Measurements from ENCODE around the gene COL9A2.

Gene COL9A2

GRCh38 chr1:40316595-40317393, at the start of gene COL9A2:
COL9A2 (minus strand) TSS chr1:40317286; CDS start chr1:40317197, 89 bp downstream.
- Histone ChIP-seq H3K9ac (ENCODE audit: low read length) (peak within 1 kb of the TSS; percentile 56), H3K4me3 (ENCODE audit: low read length) (peak within 1 kb of the TSS; percentile 68), H3K27me3 (ENCODE audit: control insufficient read depth, insufficient read depth, low read length) (peaks cover 21% of the 10 kb centered on the region), H3K27ac (ENCODE audit: low read depth, low read length) (no peak within 1 kb of the TSS), H3K36me3 (ENCODE audit: control insufficient read depth, insufficient read depth, low read length) (no peaks in the 10 kb centered on the region), H3K4me1 (ENCODE audit: control insufficient read depth, insufficient read depth, low read length) (no peaks in the 10 kb centered on the region)

- no peak overlapping the region for H3K27ac ChIP-seq (ENCODE audit: low read depth, low read length)
- no peaks in the 10 kb centered on the region for H3K36me3 ChIP-seq (ENCODE audit: control insufficient read depth, insufficient read depth, low read length)
- H3K9ac ChIP-seq (ENCODE audit: low read length), result no peak overlapping the region
- no peak overlapping the region for H3K4me3 ChIP-seq (ENCODE audit: low read length)
- H3K4me1 ChIP-seq (ENCODE audit: control insufficient read depth, insufficient read depth, low read length), result no peaks in the 10 kb centered on the region
- H3K27me3 ChIP-seq (ENCODE audit: control insufficient read depth, insufficient read depth, low read length), result no peaks in the 10 kb centered on the region
Measured at GRCh38 chr1:40363721-40364120, 46.6 kb upstream of the COL9A2 start.

- Histone ChIP-seq H3K27ac (ENCODE audit: low read depth, low read length) (no peak overlapping the region), H3K4me1 (ENCODE audit: control insufficient read depth, insufficient read depth, low read length) (no peaks in the 10 kb centered on the region), H3K36me3 (ENCODE audit: control insufficient read depth, insufficient read depth, low read length) (no peaks in the 10 kb centered on the region), H3K9ac (ENCODE audit: low read length) (no peak overlapping the region), H3K4me3 (ENCODE audit: low read length) (no peak overlapping the region), H3K27me3 (ENCODE audit: control insufficient read depth, insufficient read depth, low read length) (no peaks in the 10 kb centered on the region)
Measured at GRCh38 chr1:40362699-40363098, 45.6 kb upstream of the COL9A2 start.

GRCh38 chr1:40362199-40362598, 45.1 kb upstream of the COL9A2 start:
- Histone ChIP-seq H3K27ac (ENCODE audit: low read depth, low read length) (no peak overlapping the region), H3K4me3 (ENCODE audit: low read length) (no peak overlapping the region), H3K9ac (ENCODE audit: low read length) (no peak overlapping the region)

GRCh38 chr1:40361637-40362036, 44.6 kb upstream of the COL9A2 start:
- no peaks in the 10 kb centered on the region for H3K36me3 ChIP-seq (ENCODE audit: control insufficient read depth, insufficient read depth, low read length)
- H3K4me1 ChIP-seq (ENCODE audit: control insufficient read depth, insufficient read depth, low read length), result no peaks in the 10 kb centered on the region
- no peak overlapping the region for H3K27ac ChIP-seq (ENCODE audit: low read depth, low read length)
- no peak overlapping the region for H3K4me3 ChIP-seq (ENCODE audit: low read length)
- no peak overlapping the region for H3K9ac ChIP-seq (ENCODE audit: low read length)
- no peaks in the 10 kb centered on the region for H3K27me3 ChIP-seq (ENCODE audit: control insufficient read depth, insufficient read depth, low read length)

More at GRCh38 chr1:40362199-40362598, 45.1 kb upstream of the COL9A2 start:
- H3K27me3 ChIP-seq (ENCODE audit: control insufficient read depth, insufficient read depth, low read length), result no peaks in the 10 kb centered on the region
- H3K4me1 ChIP-seq (ENCODE audit: control insufficient read depth, insufficient read depth, low read length), result no peaks in the 10 kb centered on the region
- H3K36me3 ChIP-seq (ENCODE audit: control insufficient read depth, insufficient read depth, low read length), result no peaks in the 10 kb centered on the region

- Histone ChIP-seq H3K36me3 (ENCODE audit: control insufficient read depth, insufficient read depth, low read length) (no peaks in the 10 kb centered on the region), H3K27ac (ENCODE audit: low read depth, low read length) (no peak overlapping the region), H3K4me1 (ENCODE audit: control insufficient read depth, insufficient read depth, low read length) (no peaks in the 10 kb centered on the region), H3K27me3 (ENCODE audit: control insufficient read depth, insufficient read depth, low read length) (no peaks in the 10 kb centered on the region), H3K4me3 (ENCODE audit: low read length) (no peak overlapping the region), H3K9ac (ENCODE audit: low read length) (no peak overlapping the region)
Measured at GRCh38 chr1:40361201-40361600, 44.1 kb upstream of the COL9A2 start.

GRCh38 chr1:40360631-40361030, 43.5 kb upstream of the COL9A2 start:
- H3K9ac ChIP-seq (ENCODE audit: low read length), result no peak overlapping the region
- no peak overlapping the region for H3K4me3 ChIP-seq (ENCODE audit: low read length)
- no peaks in the 10 kb centered on the region for H3K27me3 ChIP-seq (ENCODE audit: control insufficient read depth, insufficient read depth, low read length)
- H3K27ac ChIP-seq (ENCODE audit: low read depth, low read length), result no peak overlapping the region
- no peaks in the 10 kb centered on the region for H3K4me1 ChIP-seq (ENCODE audit: control insufficient read depth, insufficient read depth, low read length)
- no peaks in the 10 kb centered on the region for H3K36me3 ChIP-seq (ENCODE audit: control insufficient read depth, insufficient read depth, low read length)

GRCh38 chr1:40357625-40358024, 40.5 kb upstream of the COL9A2 start:
- H3K27ac ChIP-seq (ENCODE audit: low read depth, low read length), result no peak overlapping the region
- H3K4me3 ChIP-seq (ENCODE audit: low read length), result no peak overlapping the region
- H3K27me3 ChIP-seq (ENCODE audit: control insufficient read depth, insufficient read depth, low read length), result no peaks in the 10 kb centered on the region
- no peaks in the 10 kb centered on the region for H3K4me1 ChIP-seq (ENCODE audit: control insufficient read depth, insufficient read depth, low read length)
- no peaks in the 10 kb centered on the region for H3K36me3 ChIP-seq (ENCODE audit: control insufficient read depth, insufficient read depth, low read length)
- H3K9ac ChIP-seq (ENCODE audit: low read length), result no peak overlapping the region

- H3K36me3 ChIP-seq (ENCODE audit: control insufficient read depth, insufficient read depth, low read length), result no peaks in the 10 kb centered on the region
Measured at GRCh38 chr1:40353082-40353481, 36.0 kb upstream of the COL9A2 start.

GRCh38 chr1:40352126-40352525, 35.0 kb upstream of the COL9A2 start:
- Histone ChIP-seq H3K36me3 (ENCODE audit: control insufficient read depth, insufficient read depth, low read length) (no peaks in the 10 kb centered on the region), H3K4me3 (ENCODE audit: low read length) (no peak overlapping the region), H3K9ac (ENCODE audit: low read length) (no peak overlapping the region), H3K27ac (ENCODE audit: low read depth, low read length) (no peak overlapping the region), H3K27me3 (ENCODE audit: control insufficient read depth, insufficient read depth, low read length) (no peaks in the 10 kb centered on the region), H3K4me1 (ENCODE audit: control insufficient read depth, insufficient read depth, low read length) (no peaks in the 10 kb centered on the region)

More at GRCh38 chr1:40353082-40353481, 36.0 kb upstream of the COL9A2 start:
- no peaks in the 10 kb centered on the region for H3K4me1 ChIP-seq (ENCODE audit: control insufficient read depth, insufficient read depth, low read length)
- H3K9ac ChIP-seq (ENCODE audit: low read length), result no peak overlapping the region
- H3K4me3 ChIP-seq (ENCODE audit: low read length), result no peak overlapping the region
- no peaks in the 10 kb centered on the region for H3K27me3 ChIP-seq (ENCODE audit: control insufficient read depth, insufficient read depth, low read length)
- no peak overlapping the region for H3K27ac ChIP-seq (ENCODE audit: low read depth, low read length)

- no peaks in the 10 kb centered on the region for H3K4me1 ChIP-seq (ENCODE audit: control insufficient read depth, insufficient read depth, low read length)
- no peak overlapping the region for H3K27ac ChIP-seq (ENCODE audit: low read depth, low read length)
- H3K36me3 ChIP-seq (ENCODE audit: control insufficient read depth, insufficient read depth, low read length), result no peaks in the 10 kb centered on the region
- no peak overlapping the region for H3K4me3 ChIP-seq (ENCODE audit: low read length)
- no peaks in the 10 kb centered on the region for H3K27me3 ChIP-seq (ENCODE audit: control insufficient read depth, insufficient read depth, low read length)
- no peak overlapping the region for H3K9ac ChIP-seq (ENCODE audit: low read length)
Measured at GRCh38 chr1:40351124-40351523, 34.0 kb upstream of the COL9A2 start.

- Histone ChIP-seq H3K27me3 (ENCODE audit: control insufficient read depth, insufficient read depth, low read length) (no peaks in the 10 kb centered on the region), H3K9ac (ENCODE audit: low read length) (no peak overlapping the region), H3K4me3 (ENCODE audit: low read length) (no peak overlapping the region), H3K4me1 (ENCODE audit: control insufficient read depth, insufficient read depth, low read length) (no peaks in the 10 kb centered on the region), H3K36me3 (ENCODE audit: control insufficient read depth, insufficient read depth, low read length) (no peaks in the 10 kb centered on the region), H3K27ac (ENCODE audit: low read depth, low read length) (no peak overlapping the region)
Measured at GRCh38 chr1:40350391-40350790, 33.3 kb upstream of the COL9A2 start.

- no peak overlapping the region for H3K9ac ChIP-seq (ENCODE audit: low read length)
- no peak overlapping the region for H3K4me3 ChIP-seq (ENCODE audit: low read length)
- H3K27ac ChIP-seq (ENCODE audit: low read depth, low read length), result no peak overlapping the region
- H3K36me3 ChIP-seq (ENCODE audit: control insufficient read depth, insufficient read depth, low read length), result no peaks in the 10 kb centered on the region
- H3K27me3 ChIP-seq (ENCODE audit: control insufficient read depth, insufficient read depth, low read length), result no peaks in the 10 kb centered on the region
- no peaks in the 10 kb centered on the region for H3K4me1 ChIP-seq (ENCODE audit: control insufficient read depth, insufficient read depth, low read length)
Measured at GRCh38 chr1:40344597-40344996, 27.5 kb upstream of the COL9A2 start.

Measured in rectal smooth muscle tissue (tissue), 1 donor.